ENCODE measurements around the gene RAI1. TPM values are rescaled to one million over a fixed set of nuclear protein-coding genes. Genes with fewer than 3 reads are reported as not detected.
"Not testable (repeated sequence)": the region's sequence is repeated elsewhere in the genome, so short reads cannot be mapped to it uniquely, and the experiment has no call there.

The RAI1 gene
- total RNA-seq, 4 donors from 2014 or later: 12.8 to 51.2 (median 47.6) TPM

- Histone ChIP-seq H3K9me3 (no peaks in the 10 kb centered on the region), H3K27ac (no peak overlapping the region), H3K27me3 (no peaks in the 10 kb centered on the region), H3K36me3 (peaks cover 0 to 45% (median 0%) of the 10 kb centered on the region in 3 donors), H3K4me3 (no peak overlapping the region), H3K4me1 (peaks cover 0 to 25% (median 6%) of the 10 kb centered on the region in 4 donors)
- DNase-seq: no peak
- TF ChIP-seq CTCF (IDR thresholded peaks at IDR 0.05): no peak
- TF ChIP-seq POLR2A (IDR thresholded peaks at IDR 0.05): no peak
Observed at GRCh38 chr17:17807440-17807839, 126.2 kb downstream of the RAI1 start.

GRCh38 chr17:17808200-17808599 lies 126.9 kb downstream of the RAI1 start:
- not testable (repeated sequence) for H3K4me3 ChIP-seq, H3K27ac ChIP-seq, DNase-seq, H3K27me3 ChIP-seq, H3K9me3 ChIP-seq
- Histone ChIP-seq H3K36me3 (peaks cover 0 to 53% (median 0%) of the 10 kb centered on the region in 3 donors), H3K4me1 (peaks cover 0 to 28% (median 6%) of the 10 kb centered on the region in 4 donors)

GRCh38 chr17:17808706-17809432 lies 127.6 kb downstream of the RAI1 start:
- H3K27ac ChIP-seq: peak overlapping the region in 1 of 4 donors; percentile 38
- no peaks in the 10 kb centered on the region for H3K9me3 ChIP-seq
- H3K4me3 ChIP-seq: peak overlapping the region in 1 of 4 donors; percentile 38
- TF ChIP-seq CTCF (IDR thresholded peaks at IDR 0.05) (no peak), POLR2A (IDR thresholded peaks at IDR 0.05) (no peak)
- H3K36me3 ChIP-seq: peaks cover 0 to 56% (median 0%) of the 10 kb centered on the region in 3 donors
- no peaks in the 10 kb centered on the region for H3K27me3 ChIP-seq
- no peak for DNase-seq
- peaks cover 0 to 28% (median 6%) of the 10 kb centered on the region in 4 donors for H3K4me1 ChIP-seq

GRCh38 chr17:17809531-17810083 lies 128.3 kb downstream of the RAI1 start:
- H3K4me1 ChIP-seq: peaks cover 0 to 28% (median 6%) of the 10 kb centered on the region in 4 donors
- H3K27me3 ChIP-seq: no peaks in the 10 kb centered on the region
- peak overlapping the region in 2 of 4 donors; percentile 18 to 38 for H3K4me3 ChIP-seq
- TF ChIP-seq POLR2A (IDR thresholded peaks at IDR 0.05) (no peak), CTCF (IDR thresholded peaks at IDR 0.05) (no peak)
- H3K9me3 ChIP-seq: no peaks in the 10 kb centered on the region
- H3K36me3 ChIP-seq: peaks cover 0 to 56% (median 0%) of the 10 kb centered on the region in 3 donors
- DNase-seq: no peak
- H3K27ac ChIP-seq: peak overlapping the region in 3 of 4 donors; percentile 41 to 64 (median 42)

- peaks cover 0 to 56% (median 0%) of the 10 kb centered on the region in 3 donors for H3K36me3 ChIP-seq
- TF ChIP-seq POLR2A (IDR thresholded peaks at IDR 0.05): no peak
- no peak for TF ChIP-seq CTCF (IDR thresholded peaks at IDR 0.05)
- H3K4me1 ChIP-seq: peaks cover 0 to 28% (median 6%) of the 10 kb centered on the region in 4 donors
- H3K9me3 ChIP-seq: no peaks in the 10 kb centered on the region
- H3K4me3 ChIP-seq: peak overlapping the region in 3 of 4 donors; percentile 3 to 38 (median 18)
- DNase-seq: no peak
- peak overlapping the region in 3 of 4 donors; percentile 41 to 64 (median 42) for H3K27ac ChIP-seq
- H3K27me3 ChIP-seq: no peaks in the 10 kb centered on the region
Observed at GRCh38 chr17:17810084-17810894, 129.0 kb downstream of the RAI1 start.
